Calu3 (cell line): Measurements from ENCODE around the gene KCNQ5. TPM values are rescaled to one million over a fixed set of nuclear protein-coding genes. Genes with fewer than 3 reads are reported as not detected.

Experiments used
- BruUV-seq: library from RNA; stranded (reverse); fragments of 400-500 nt; replicated peaks from 2 replicates; lab custom pipeline; 2021; lab: Mats Ljungman, UMichigan
- CTCF ChIA-PET: fragments of 300-600 bp; sonication (Branson Sonifier 250); formaldehyde crosslinking; loops from one replicate; lab custom pipeline; 2022; ENCODE audit warnings: antibody characterized with exemption; lab: Charles Lee
- DNase-seq: peaks from one replicate; pipeline ENCODE4 v3.0.0; 2022
- H3K27ac Mint-ChIP-seq: one replicate; pipeline ENCODE4 v1.8.0; 2022; ENCODE audit warnings: mixed read lengths; ENCODE audit not compliant: unreplicated experiment
- H3K27me3 Mint-ChIP-seq: one replicate; pipeline ENCODE4 v1.8.0; 2022; ENCODE audit warnings: mixed read lengths; ENCODE audit not compliant: unreplicated experiment
- H3K36me3 Mint-ChIP-seq: one replicate; pipeline ENCODE4 v1.8.0; 2022; ENCODE audit warnings: mild to moderate bottlenecking, moderate library complexity, mixed read lengths; ENCODE audit not compliant: insufficient read depth, unreplicated experiment
- H3K4me1 Mint-ChIP-seq: one replicate; pipeline ENCODE4 v1.8.0; 2022; ENCODE audit warnings: mild to moderate bottlenecking, low read depth, mixed read lengths; ENCODE audit not compliant: unreplicated experiment
- H3K4me3 Mint-ChIP-seq: one replicate; pipeline ENCODE4 v1.8.0; 2022; ENCODE audit warnings: mild to moderate bottlenecking, low read depth, moderate library complexity, mixed read lengths; ENCODE audit not compliant: unreplicated experiment
- H3K9me3 Mint-ChIP-seq: one replicate; pipeline ENCODE4 v1.8.0; 2022; ENCODE audit warnings: low read depth, mixed read lengths; ENCODE audit not compliant: unreplicated experiment
- intact Hi-C: fragments of 100-400 bp; cut with micrococcal nuclease; formaldehyde crosslinking; loops from one replicate; pipeline ENCODE4 v1.10.0; 2022; ENCODE audit not compliant: unreplicated experiment
- total RNA-seq: library from RNA; stranded (reverse); gene quantifications from 2 replicates; pipeline ENCODE4 v1.2.3, GENCODE V29; 2022
- TF ChIP-seq, protein P1 (sequence below): fragments of 200-600 bp; IDR thresholded peaks from one replicate; pipeline ENCODE4 v1.8.0; 2022; ENCODE audit warnings: antibody characterized with exemption; ENCODE audit not compliant: unreplicated experiment

The KCNQ5 gene
- total RNA-seq, 1 experiment from 2014 or later: not detected

DNA sequence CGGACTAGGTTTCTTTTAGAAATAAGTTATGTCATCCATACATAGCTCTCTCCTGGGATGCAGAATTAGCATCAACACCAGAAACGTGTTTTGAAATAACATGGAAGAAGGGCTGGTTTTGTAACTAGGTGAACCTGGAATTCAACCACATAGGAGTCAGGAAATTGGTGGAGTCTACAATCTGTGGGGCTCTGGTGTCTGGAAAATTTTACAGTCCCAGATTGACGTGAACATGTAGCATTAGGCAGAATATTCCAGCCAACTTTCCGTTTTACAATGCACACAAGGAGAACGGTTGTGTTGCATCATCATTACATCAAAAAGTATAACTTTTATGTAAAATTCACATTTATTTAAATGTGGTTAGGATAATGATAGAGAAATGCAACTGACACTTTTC is 1.9 kb downstream of the KCNQ5 start:
- no peak overlapping the region for H3K4me3 Mint-ChIP-seq
- peaks cover 13% of the 10 kb centered on the region for H3K36me3 Mint-ChIP-seq
- H3K27me3 Mint-ChIP-seq: no peaks in the 10 kb centered on the region
- no TSS peak for BruUV-seq
- H3K4me1 Mint-ChIP-seq: peaks cover 19% of the 10 kb centered on the region
- DNase-seq: no peak
- no peak overlapping the region for H3K27ac Mint-ChIP-seq
- CTCF ChIA-PET: interaction anchor here (0.5 kb wide), 1 partner anchor 207 kb away, joined by 3 read pairs; no protein-coding TSS in a partner anchor
- intact Hi-C loops: loop anchor here (10.0 kb wide), 1 partner anchor 331 kb away; no protein-coding TSS in a partner anchor
- TF ChIP-seq, protein P1, sequence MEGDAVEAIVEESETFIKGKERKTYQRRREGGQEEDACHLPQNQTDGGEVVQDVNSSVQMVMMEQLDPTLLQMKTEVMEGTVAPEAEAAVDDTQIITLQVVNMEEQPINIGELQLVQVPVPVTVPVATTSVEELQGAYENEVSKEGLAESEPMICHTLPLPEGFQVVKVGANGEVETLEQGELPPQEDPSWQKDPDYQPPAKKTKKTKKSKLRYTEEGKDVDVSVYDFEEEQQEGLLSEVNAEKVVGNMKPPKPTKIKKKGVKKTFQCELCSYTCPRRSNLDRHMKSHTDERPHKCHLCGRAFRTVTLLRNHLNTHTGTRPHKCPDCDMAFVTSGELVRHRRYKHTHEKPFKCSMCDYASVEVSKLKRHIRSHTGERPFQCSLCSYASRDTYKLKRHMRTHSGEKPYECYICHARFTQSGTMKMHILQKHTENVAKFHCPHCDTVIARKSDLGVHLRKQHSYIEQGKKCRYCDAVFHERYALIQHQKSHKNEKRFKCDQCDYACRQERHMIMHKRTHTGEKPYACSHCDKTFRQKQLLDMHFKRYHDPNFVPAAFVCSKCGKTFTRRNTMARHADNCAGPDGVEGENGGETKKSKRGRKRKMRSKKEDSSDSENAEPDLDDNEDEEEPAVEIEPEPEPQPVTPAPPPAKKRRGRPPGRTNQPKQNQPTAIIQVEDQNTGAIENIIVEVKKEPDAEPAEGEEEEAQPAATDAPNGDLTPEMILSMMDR: no peak
- H3K9me3 Mint-ChIP-seq: no peaks in the 10 kb centered on the region

DNA sequence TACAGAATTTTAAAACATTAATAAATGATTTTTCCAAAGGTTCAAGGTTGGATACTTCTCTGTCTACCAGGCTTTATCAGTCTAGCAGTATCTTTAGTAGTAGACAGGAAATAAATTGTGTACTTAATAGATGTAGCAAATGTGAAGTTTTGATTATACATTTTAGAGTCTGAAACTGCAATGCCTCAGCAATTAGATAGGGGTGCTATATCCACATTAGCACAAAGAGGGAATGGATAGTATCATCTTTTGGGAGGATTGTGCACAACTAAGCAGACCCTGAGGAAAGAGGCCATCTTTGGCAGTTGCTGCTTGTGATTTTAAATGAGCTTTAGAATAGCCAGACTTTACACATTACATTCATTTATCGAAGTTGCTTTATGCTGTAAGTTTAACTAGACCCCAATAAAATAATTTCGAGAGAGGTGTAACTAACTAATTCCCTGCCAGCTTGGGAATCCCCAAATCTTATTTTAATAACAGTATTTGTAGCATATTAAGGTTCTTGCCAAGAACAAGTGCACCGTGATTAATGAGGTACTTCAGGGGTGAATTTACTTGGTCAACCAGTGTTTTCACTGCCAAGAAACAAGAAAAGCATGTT is 2.8 kb downstream of the KCNQ5 start:
- Mint-ChIP-seq H3K9me3 (no peaks in the 10 kb centered on the region), H3K36me3 (peaks cover 13% of the 10 kb centered on the region), H3K4me3 (no peak overlapping the region), H3K4me1 (peaks cover 18% of the 10 kb centered on the region), H3K27ac (no peak overlapping the region), H3K27me3 (no peaks in the 10 kb centered on the region)
- BruUV-seq: no TSS peak
- intact Hi-C loops: loop anchor here (10.0 kb wide), 1 partner anchor 330 kb away; no protein-coding TSS in a partner anchor
- DNase-seq: no peak
- TF ChIP-seq, protein P1: no peak
- CTCF ChIA-PET: no interaction called here

DNA sequence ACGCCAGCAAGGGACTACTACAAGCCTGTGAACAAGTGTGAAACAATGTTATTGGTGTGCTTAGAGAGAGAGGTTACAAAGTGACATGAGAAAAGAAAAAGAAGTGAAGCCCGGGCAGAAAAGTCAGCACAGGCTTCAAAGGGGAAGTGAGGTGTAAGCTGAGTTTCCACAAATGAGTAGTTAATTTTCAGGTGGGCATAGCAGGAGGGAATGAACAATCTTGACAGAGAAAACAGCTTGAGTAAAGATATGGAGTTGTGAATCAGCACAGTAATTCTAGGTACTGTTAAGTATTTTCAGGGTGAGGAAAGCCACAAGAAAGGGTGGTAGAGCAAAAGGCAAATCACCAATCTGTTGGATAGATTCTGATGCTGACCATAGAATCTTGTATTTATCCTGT is 4.3 kb downstream of the KCNQ5 start:
- no TSS peak for BruUV-seq
- no peaks in the 10 kb centered on the region for H3K9me3 Mint-ChIP-seq
- no peaks in the 10 kb centered on the region for H3K27me3 Mint-ChIP-seq
- intact Hi-C loops: loop anchor here (10.0 kb wide), 1 partner anchor 329 kb away; no protein-coding TSS in a partner anchor
- H3K27ac Mint-ChIP-seq: no peak overlapping the region
- peaks cover under 1% of the 10 kb centered on the region for H3K36me3 Mint-ChIP-seq
- CTCF ChIA-PET: no interaction called here
- H3K4me3 Mint-ChIP-seq: no peak overlapping the region
- peaks cover 8% of the 10 kb centered on the region for H3K4me1 Mint-ChIP-seq
- DNase-seq: no peak
- TF ChIP-seq, protein P1: no peak

DNA sequence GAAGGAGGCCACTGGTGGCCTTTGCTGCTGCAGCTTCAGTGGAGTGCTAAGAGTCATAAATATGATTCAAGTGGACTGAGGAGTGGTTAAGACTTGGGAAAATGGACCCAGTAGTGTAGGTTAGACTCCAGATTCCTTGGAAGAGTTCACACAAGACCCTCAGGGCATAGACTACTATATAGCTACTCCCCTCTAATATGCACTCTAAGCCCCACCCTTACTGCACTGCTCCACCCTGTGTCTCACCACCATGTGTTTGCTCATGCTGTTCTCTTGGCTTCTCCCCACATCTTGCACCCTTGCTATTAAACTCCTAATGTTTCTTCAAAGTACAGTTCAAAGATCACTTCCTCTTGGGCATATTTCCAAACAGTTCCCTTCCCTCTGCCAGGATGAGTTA is 5.7 kb downstream of the KCNQ5 start:
- H3K27me3 Mint-ChIP-seq: no peaks in the 10 kb centered on the region
- DNase-seq: no peak
- no peak overlapping the region for H3K4me3 Mint-ChIP-seq
- H3K9me3 Mint-ChIP-seq: no peaks in the 10 kb centered on the region
- TF ChIP-seq, protein P1: no peak
- no TSS peak for BruUV-seq
- no peaks in the 10 kb centered on the region for H3K36me3 Mint-ChIP-seq
- CTCF ChIA-PET: no interaction called here
- intact Hi-C loops: loop anchor here (10.0 kb wide), 1 partner anchor 327 kb away; no protein-coding TSS in a partner anchor
- no peak overlapping the region for H3K27ac Mint-ChIP-seq
- H3K4me1 Mint-ChIP-seq: peaks cover 8% of the 10 kb centered on the region
